Measurements from ENCODE around the gene TMEM238.

DNA sequence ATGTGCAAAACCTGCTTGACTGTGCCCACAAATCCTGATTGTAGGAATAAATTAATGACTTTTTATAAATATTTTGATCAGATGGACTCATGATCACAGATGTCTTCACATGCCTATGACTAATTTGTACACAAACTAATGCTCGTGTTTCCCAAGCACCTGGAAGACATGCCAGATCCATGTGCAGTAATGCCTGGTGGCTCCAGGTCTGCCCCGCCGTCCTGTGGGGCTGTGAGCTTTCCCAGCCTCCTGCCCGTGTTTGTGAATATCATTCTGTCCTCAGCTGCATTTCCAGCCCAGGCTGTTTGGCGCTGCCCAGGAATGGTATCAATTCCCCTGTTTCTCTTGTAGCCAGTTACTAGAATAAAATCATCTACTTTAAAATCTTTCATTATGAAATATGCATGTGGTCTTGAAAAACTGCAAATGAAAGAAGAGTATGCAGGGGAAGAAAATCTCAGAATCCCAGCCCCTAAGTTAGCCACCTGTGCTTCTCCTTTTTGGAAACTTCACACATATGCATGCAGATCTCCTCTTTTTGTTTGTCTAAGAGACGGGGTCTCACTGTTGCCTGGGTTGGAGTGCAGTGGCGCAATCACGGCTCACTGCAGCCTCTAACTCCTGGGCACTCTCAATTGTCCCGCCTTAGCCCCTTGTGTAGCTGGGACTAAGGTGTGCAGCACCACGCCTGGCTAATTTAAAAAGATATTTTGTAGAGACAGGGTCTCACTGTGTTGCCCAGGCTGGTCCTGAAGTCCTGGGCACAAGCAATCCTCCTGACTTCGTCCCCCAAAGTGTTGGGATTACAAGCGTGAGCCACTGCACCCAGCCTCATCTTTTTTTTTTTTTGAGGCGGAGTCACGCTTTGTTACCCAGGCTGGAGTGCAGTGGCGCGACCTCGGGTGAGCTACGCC is 7.9 kb upstream of the TMEM238 start:
- no peak for TF ChIP-seq POLR2AphosphoS5 (IDR thresholded peaks at IDR 0.05)
- TF ChIP-seq, protein P1, sequence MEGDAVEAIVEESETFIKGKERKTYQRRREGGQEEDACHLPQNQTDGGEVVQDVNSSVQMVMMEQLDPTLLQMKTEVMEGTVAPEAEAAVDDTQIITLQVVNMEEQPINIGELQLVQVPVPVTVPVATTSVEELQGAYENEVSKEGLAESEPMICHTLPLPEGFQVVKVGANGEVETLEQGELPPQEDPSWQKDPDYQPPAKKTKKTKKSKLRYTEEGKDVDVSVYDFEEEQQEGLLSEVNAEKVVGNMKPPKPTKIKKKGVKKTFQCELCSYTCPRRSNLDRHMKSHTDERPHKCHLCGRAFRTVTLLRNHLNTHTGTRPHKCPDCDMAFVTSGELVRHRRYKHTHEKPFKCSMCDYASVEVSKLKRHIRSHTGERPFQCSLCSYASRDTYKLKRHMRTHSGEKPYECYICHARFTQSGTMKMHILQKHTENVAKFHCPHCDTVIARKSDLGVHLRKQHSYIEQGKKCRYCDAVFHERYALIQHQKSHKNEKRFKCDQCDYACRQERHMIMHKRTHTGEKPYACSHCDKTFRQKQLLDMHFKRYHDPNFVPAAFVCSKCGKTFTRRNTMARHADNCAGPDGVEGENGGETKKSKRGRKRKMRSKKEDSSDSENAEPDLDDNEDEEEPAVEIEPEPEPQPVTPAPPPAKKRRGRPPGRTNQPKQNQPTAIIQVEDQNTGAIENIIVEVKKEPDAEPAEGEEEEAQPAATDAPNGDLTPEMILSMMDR (IDR thresholded peaks at IDR 0.05 in 8 of 11, conservative IDR thresholded peaks at IDR 0.05 in 3 of 11) = no peak

Measured in spleen (tissue), 7 donors.